ENCODE results near the gene YBEY.
A peak's percentile ranks its signal among the peaks of the same experiment; 100 is the strongest.
"Not testable (repeated sequence)": the region's sequence is repeated elsewhere in the genome, so short reads cannot be mapped to it uniquely, and the experiment has no call there.

The YBEY gene, protein sequence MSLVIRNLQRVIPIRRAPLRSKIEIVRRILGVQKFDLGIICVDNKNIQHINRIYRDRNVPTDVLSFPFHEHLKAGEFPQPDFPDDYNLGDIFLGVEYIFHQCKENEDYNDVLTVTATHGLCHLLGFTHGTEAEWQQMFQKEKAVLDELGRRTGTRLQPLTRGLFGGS

DNA sequence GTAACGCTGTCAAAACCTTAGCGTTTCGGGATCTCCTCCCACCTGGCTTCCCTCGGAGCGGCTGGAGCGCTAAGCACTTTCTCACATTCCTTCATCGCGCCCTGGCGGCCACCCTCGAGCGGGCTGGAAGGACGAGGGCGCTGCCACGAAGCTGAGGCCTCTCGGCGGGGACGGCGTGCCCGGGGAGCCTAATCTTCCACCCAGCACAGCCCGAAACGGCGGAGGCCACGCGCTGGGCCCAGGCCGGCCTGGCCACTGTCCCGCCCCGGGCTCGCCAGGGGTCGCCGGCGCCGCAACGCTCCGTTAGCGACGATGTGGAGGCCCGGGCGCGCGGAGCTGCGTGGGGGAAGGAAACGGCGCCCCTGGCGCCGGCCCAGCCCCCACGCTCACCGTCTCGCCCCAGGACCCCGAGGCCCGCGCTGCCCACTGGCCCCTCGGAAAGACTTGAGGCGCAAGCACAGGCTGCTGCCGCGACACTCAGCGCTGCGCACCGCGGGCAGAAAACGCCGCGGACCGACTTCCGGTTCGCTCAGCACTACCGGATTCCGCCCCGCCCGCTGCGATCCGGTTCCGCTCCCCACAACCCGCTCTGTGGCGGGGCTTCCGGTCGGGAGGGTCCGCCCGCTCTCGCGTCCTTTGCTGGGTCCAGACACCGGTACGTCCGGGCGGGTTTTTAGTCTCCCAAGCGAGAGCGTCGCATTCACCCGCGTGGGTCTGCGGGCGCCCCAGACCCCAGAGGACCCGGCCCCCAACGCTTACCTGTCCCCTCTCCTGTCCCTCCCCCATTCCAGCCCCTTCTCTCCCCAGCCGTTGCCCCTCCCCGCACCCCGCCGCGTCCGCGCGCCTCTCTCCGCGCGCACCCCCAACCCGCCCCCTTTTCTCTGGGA lies at the start of gene YBEY:
Gene YBEY (plus strand): TSS at position 582 of the 887 bp plus-strand sequence. CDS start 572 bp downstream, outside the sequence.
- TF ChIP-seq CTCF (IDR thresholded peaks at IDR 0.05; ENCODE audit: insufficient read depth, low read depth, low read length, missing control alignments): peak; percentile 27
- peak within 1 kb of the TSS; percentile 96 for H3K4me3 ChIP-seq (ENCODE audit: low read depth, low read length)
- peak; percentile 96 for DNase-seq (ENCODE audit: low read depth)

DNA sequence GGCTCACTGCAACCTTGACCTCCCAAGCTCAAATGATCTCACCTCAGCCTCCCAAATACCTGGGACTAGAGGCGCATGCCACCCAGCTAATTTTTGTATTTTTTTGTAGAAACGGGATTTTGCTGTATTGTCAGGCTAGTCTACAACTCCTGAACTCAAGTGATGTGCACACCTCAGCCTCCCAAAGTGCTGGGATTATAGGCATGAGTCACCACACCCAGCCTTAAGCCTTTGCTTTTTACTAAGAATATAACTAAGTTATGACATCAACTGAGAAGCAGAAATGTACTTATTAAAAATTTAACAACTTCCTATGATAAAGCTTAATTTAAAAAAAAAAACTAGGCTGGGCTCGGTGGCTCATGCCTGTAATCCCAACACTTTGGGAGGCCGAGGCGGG lies 48.7 kb upstream of the YBEY start:
- no peak for TF ChIP-seq CTCF (IDR thresholded peaks at IDR 0.05; ENCODE audit: insufficient read depth, low read depth, low read length, missing control alignments)
- no peak overlapping the region for H3K4me3 ChIP-seq (ENCODE audit: low read depth, low read length)
- DNase-seq (ENCODE audit: low read depth): no peak

DNA sequence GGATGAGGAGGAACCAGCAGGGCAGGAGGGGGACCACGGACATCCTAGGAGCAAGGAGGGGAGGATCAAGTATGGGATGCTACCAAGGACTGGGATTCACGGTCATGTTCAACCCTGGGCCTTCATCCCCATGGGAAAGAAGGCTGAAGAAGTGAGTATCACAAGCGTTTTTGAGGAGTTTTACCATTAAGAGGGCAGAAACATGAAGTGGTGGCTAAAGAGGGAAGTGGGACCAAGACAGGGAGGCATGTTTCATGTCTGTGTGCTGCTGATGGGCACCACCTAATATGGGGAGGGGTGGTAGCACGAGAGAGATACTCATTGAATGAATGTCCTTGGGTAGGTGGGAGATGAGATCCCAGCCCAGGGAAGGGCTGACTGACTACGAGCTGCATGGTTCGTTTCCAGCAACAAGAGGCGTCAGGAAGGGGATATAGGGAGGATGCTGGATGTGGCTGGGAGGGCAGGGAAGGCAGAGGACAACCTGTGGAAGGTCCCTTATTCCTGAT lies 46.3 kb upstream of the YBEY start:
- H3K4me3 ChIP-seq (ENCODE audit: low read depth, low read length): no peak overlapping the region
- no peak for DNase-seq (ENCODE audit: low read depth)
- no peak for TF ChIP-seq CTCF (IDR thresholded peaks at IDR 0.05; ENCODE audit: insufficient read depth, low read depth, low read length, missing control alignments)

GRCh38 chr21:46241577-46241976 lies 44.6 kb upstream of the YBEY start:
- H3K4me3 ChIP-seq (ENCODE audit: low read depth, low read length); DNase-seq (ENCODE audit: low read depth): not testable (repeated sequence)

GRCh38 chr21:46243325-46243724 lies 42.8 kb upstream of the YBEY start:
- TF ChIP-seq CTCF (IDR thresholded peaks at IDR 0.05; ENCODE audit: insufficient read depth, low read depth, low read length, missing control alignments): no peak
- DNase-seq (ENCODE audit: low read depth): no peak

GRCh38 chr21:46243960-46244361 lies 42.2 kb upstream of the YBEY start:
- no peak for TF ChIP-seq CTCF (IDR thresholded peaks at IDR 0.05; ENCODE audit: insufficient read depth, low read depth, low read length, missing control alignments)
- no peak for DNase-seq (ENCODE audit: low read depth)
- no peak overlapping the region for H3K4me3 ChIP-seq (ENCODE audit: low read depth, low read length)

More at GRCh38 chr21:46243325-46243724, 42.8 kb upstream of the YBEY start:
- H3K4me3 ChIP-seq (ENCODE audit: low read depth, low read length): no peak overlapping the region

GRCh38 chr21:46244602-46245001 lies 41.5 kb upstream of the YBEY start:
- no peak for DNase-seq (ENCODE audit: low read depth)

More at GRCh38 chr21:46244602-46245001, 41.5 kb upstream of the YBEY start:
- no peak overlapping the region for H3K4me3 ChIP-seq (ENCODE audit: low read depth, low read length)
- no peak for TF ChIP-seq CTCF (IDR thresholded peaks at IDR 0.05; ENCODE audit: insufficient read depth, low read depth, low read length, missing control alignments)
